Body of pancreas (tissue), 4 donors: ENCODE results near the gene CENPC. TPM values are rescaled to one million over a fixed set of nuclear protein-coding genes. Genes with fewer than 3 reads are reported as not detected.
"Not testable (repeated sequence)": the region's sequence is repeated elsewhere in the genome, so short reads cannot be mapped to it uniquely, and the experiment has no call there.

ENCODE experiments used
- ATAC-seq: fragments of 150-250 bp; one replicate; pipeline ENCODE4 v1.9.1; 2016
- DNase-seq, 4 donors: peaks; one replicate each; pipeline ENCODE4 v3.0.0-alpha.2; 2019
- H3K27ac ChIP-seq, 4 donors: fragments of 200-600 bp; sonication (generic); 1 replicate in 3 of 4; 2 replicates in 1 of 4; pipeline versions ENCODE4 v1.5.1 to v1.6.1; 2016 to 2019; ENCODE audit warnings: mild to moderate bottlenecking in 1 of 4, mixed read lengths in 1 of 4, moderate library complexity in 1 of 4
- H3K27me3 ChIP-seq, 2 donors: fragments of 200-600 bp; sonication (generic); one replicate each; pipeline ENCODE4 v1.6.0; 2016; ENCODE audit warnings: mild to moderate bottlenecking in 1 of 2
- H3K36me3 ChIP-seq, 2 donors: fragments of 200-600 bp; sonication (generic); replicated peaks in 1 of 2; 2 replicates each; pipeline ENCODE4 v1.5.1; 2016; ENCODE audit warnings: low read depth in 2 of 2; ENCODE audit not compliant: insufficient read depth in 1 of 2
- H3K4me1 ChIP-seq: fragments of 200-600 bp; sonication (generic); one replicate; pipeline ENCODE4 v1.6.0; 2016
- H3K4me3 ChIP-seq, 2 donors: fragments of 200-600 bp; sonication (generic); 1 replicate in 1 of 2; 2 replicates in 1 of 2; pipeline ENCODE4 v1.5.1; 2016 to 2019
- H3K9me3 ChIP-seq, 3 donors: fragments of 200-600 bp; sonication (generic); 1 replicate in 2 of 3; 2 replicates in 1 of 3; pipeline ENCODE4 v1.5.1; 2016
- CTCF ChIP-seq, 7 experiments: fragments of 450-650 bp in 4 of 7; fragments of 200-600 bp in 3 of 7; sonication (generic) in 3 of 7; IDR thresholded peaks; one replicate each; pipeline ENCODE4 v1.5.1; 2016 to 2019; ENCODE audit warnings: antibody characterized with exemption in 7 of 7
- POLR2A ChIP-seq, 3 donors: fragments of 450-650 bp; IDR thresholded peaks; one replicate each; pipeline ENCODE4 v1.6.1; 2016; ENCODE audit warnings: antibody characterized with exemption in 3 of 3, mild to moderate bottlenecking in 2 of 3
- WGBS, 2 donors: methylation state at CpG; one replicate each; pipeline ENCODE4 v1.1.5; 2017; 5-methylcytosine and 5-hydroxymethylcytosine counted together
- intact Hi-C: fragments of 100-400 bp; cut with DNase I; formaldehyde crosslinking; loops from one replicate; pipeline ENCODE4 v1.15.1; 2023
- total RNA-seq, 2 donors: library from RNA; depleted of rRNA; stranded (reverse); fragments of >200 nt; gene quantifications; one replicate each; pipeline ENCODE4 v1.1.0, GENCODE V29; 2016

The CENPC gene
- total RNA-seq, 2 donors from 2014 or later = 36.8 to 44.5 TPM

GRCh38 chr4:67448621-67449020, 96.7 kb downstream of the CENPC start:
- DNase-seq (no peak), ATAC-seq (no peak)
- no peaks in the 10 kb centered on the region for H3K9me3 ChIP-seq
- TF ChIP-seq POLR2A (IDR thresholded peaks at IDR 0.05) (no peak), CTCF (IDR thresholded peaks at IDR 0.05) (no peak)
- no peaks in the 10 kb centered on the region for H3K27me3 ChIP-seq
- H3K4me1 ChIP-seq = no peaks in the 10 kb centered on the region
- H3K4me3 ChIP-seq = no peak overlapping the region
- H3K36me3 ChIP-seq = no peaks in the 10 kb centered on the region
- intact Hi-C loops = no loop called here
- H3K27ac ChIP-seq = no peak overlapping the region

GRCh38 chr4:67447873-67448272, 97.4 kb downstream of the CENPC start:
- ATAC-seq = no peak
- Histone ChIP-seq H3K9me3 (no peaks in the 10 kb centered on the region), H3K27ac (no peak overlapping the region), H3K4me1 (no peaks in the 10 kb centered on the region), H3K36me3 (no peaks in the 10 kb centered on the region), H3K4me3 (no peak overlapping the region), H3K27me3 (no peaks in the 10 kb centered on the region)
- no peak for DNase-seq
- TF ChIP-seq POLR2A (IDR thresholded peaks at IDR 0.05) (no peak), CTCF (IDR thresholded peaks at IDR 0.05) (no peak)
- WGBS, 2 donors = 89 to 100% methylated on average over 1 of the region's 1 CpG
- intact Hi-C loops = no loop called here

- TF ChIP-seq CTCF (IDR thresholded peaks at IDR 0.05) = no peak
- TF ChIP-seq POLR2A (IDR thresholded peaks at IDR 0.05) = no peak
Measured at GRCh38 chr4:67446811-67447210, 98.5 kb downstream of the CENPC start.

GRCh38 chr4:67445881-67446280, 99.4 kb downstream of the CENPC start:
- H3K27me3 ChIP-seq, H3K4me3 ChIP-seq, ATAC-seq, DNase-seq, H3K27ac ChIP-seq, intact Hi-C loops, H3K9me3 ChIP-seq, H3K36me3 ChIP-seq, H3K4me1 ChIP-seq: not testable (repeated sequence)
- 70 to 79% methylated on average over 25 of the region's 25 CpGs for whole genome bisulfite sequencing, 2 donors

More at GRCh38 chr4:67446811-67447210, 98.5 kb downstream of the CENPC start:
- 91 to 97% methylated on average over 1 of the region's 1 CpG for WGBS, 2 donors
- ATAC-seq (no peak), DNase-seq (no peak)
- Histone ChIP-seq H3K27me3 (no peaks in the 10 kb centered on the region), H3K9me3 (no peaks in the 10 kb centered on the region), H3K4me3 (no peak overlapping the region), H3K36me3 (no peaks in the 10 kb centered on the region), H3K27ac (no peak overlapping the region), H3K4me1 (no peaks in the 10 kb centered on the region)
- intact Hi-C loops = no loop called here

GRCh38 chr4:67438975-67439374, 106.3 kb downstream of the CENPC start:
- WGBS, 2 donors = 89 to 93% methylated on average over 4 of the region's 4 CpGs
- H3K4me3 ChIP-seq = no peak overlapping the region
- H3K9me3 ChIP-seq = no peaks in the 10 kb centered on the region
- H3K4me1 ChIP-seq = no peaks in the 10 kb centered on the region
- no peaks in the 10 kb centered on the region for H3K27me3 ChIP-seq
- no peak for DNase-seq
- no peaks in the 10 kb centered on the region for H3K36me3 ChIP-seq
- TF ChIP-seq POLR2A (IDR thresholded peaks at IDR 0.05) (no peak), CTCF (IDR thresholded peaks at IDR 0.05) (no peak)
- ATAC-seq = no peak
- no peak overlapping the region for H3K27ac ChIP-seq
- intact Hi-C loops = no loop called here
